NCI-H2227 treated with DMSO at 0.1 percent for 48 hours (cell line): ENCODE results near the gene TACR1.
"Not testable (repeated sequence)": the region's sequence is repeated elsewhere in the genome, so short reads cannot be mapped to it uniquely, and the experiment has no call there.

Experiments
- DNase-seq: peaks from one replicate; lab custom pipeline; 2025; lab: John Stamatoyannopoulos, UW

The TACR1 gene, protein sequence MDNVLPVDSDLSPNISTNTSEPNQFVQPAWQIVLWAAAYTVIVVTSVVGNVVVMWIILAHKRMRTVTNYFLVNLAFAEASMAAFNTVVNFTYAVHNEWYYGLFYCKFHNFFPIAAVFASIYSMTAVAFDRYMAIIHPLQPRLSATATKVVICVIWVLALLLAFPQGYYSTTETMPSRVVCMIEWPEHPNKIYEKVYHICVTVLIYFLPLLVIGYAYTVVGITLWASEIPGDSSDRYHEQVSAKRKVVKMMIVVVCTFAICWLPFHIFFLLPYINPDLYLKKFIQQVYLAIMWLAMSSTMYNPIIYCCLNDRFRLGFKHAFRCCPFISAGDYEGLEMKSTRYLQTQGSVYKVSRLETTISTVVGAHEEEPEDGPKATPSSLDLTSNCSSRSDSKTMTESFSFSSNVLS

DNA sequence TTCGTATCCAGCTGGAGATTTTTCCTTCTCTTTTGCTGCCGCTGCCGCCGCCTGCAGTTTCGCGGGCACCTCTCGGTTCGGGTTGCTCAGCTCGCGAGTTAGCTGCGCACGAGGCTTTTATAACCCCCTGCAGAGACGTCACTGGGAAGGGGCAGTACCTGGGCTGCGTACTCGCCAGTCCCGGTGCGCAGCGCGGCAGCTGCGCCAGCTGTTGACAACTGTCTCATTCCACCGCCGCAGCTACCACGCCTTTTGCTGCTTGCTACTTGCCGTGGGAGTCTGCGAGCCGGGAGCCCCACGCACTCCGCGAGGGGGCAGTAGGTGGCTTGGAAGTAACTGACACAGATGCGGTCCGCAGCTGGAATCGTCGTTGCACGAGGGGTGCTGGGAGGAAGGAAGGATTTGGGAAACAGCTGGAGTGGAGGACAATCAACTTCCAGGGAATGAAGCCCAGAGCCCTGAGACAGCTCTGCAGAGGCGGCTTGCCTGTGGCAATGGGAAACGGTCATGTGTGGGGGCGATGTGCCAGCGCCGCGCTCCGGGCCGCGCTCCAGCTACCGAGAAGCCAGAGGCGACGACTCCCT lies at the start of gene TACR1:
TACR1 (minus strand) TSS at position 93 of the 584 bp plus-strand sequence. CDS start 586 bp downstream, outside the sequence.
- peak; percentile 70 for DNase-seq

DNA sequence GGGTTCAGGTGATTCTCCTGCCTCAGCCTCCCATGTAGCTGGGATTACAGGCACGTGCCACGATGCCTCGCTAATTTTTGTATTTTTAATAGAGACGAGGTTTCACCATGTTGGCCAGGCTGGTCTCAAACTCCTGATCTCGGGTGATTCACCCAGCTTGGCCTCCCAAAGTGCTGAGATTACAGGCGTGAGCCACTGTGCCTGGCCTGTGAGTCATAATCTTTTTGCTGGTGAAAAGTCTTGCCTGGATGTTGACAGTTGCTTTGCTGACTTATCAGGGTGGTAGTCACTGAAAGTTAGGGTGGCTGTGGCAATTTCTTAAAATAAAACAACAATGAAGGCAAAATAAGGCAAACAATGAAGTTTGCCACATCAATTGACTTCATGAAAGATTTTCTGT lies 49.3 kb upstream of the TACR1 start:
- not testable (repeated sequence) for DNase-seq

DNA sequence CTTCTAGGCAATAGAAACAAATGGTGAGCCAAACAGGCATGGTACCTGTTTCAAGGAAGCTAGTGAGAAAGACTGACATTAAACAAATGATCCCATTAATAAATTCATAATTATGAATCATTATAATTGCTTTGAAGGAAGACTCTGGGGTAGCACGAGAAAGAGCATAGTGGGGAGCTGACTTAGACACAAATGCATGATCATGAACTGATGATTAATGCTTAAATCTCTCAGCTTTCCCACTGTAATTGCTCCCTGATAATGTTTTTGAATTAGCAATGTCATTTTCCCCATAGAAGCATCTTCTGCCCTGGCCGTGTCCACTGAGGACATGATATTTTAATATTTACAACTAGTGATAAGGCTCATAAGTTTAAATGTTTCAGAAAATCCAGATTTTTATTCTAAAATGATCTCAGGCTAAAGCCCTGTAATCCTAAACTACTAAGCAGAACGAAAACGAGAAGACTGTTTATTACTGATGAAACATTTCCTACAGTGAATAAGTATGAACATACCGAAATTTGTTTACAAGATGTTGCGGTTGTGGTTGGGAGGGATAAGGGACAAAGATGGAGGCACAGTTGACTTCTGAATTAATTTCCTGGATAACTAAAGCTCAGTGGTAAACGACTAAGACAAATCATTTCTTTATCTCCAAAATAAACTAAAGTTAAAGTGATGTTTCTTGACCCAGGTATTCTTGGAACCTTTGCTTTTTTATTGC lies 47.3 kb upstream of the TACR1 start:
- no peak for DNase-seq

DNA sequence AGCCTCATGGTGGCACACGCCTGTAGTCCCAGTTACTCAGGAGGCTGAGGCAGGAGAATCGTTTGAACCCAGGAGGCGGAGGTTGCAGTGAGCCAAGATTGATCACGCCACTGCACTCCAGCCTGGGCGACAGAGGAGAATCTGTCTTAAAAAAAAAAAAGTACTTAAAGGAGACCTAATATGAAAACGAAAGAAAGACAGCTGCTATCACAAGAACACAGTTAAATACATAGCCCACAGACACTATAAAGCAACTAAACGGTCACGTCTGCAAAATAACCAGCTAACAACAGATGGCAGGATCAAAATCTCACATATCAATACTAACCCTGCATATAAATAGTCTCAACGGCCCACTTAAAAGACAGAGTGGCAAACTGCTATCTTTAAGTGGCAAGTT lies 43.9 kb upstream of the TACR1 start:
- no peak for DNase-seq

DNA sequence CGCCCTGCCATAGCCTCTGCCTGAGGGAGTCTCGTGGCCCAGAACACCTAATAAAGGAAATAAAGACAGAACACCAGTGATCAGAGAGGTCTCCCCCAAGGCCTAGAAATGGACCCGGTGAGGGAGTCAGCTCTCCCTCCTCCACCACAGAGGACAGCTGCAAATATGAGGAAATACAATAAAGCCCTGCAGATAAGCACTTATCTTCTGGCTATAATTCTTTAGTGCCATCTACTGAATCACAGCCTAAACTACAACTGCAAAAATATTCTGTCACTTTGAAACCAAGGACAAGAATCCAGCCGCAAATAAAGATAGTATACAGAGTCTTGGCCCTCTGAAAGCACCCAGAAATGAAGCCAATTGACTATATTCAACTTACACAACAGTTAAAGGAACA lies 42.4 kb upstream of the TACR1 start:
- DNase-seq = peak; percentile 1

DNA sequence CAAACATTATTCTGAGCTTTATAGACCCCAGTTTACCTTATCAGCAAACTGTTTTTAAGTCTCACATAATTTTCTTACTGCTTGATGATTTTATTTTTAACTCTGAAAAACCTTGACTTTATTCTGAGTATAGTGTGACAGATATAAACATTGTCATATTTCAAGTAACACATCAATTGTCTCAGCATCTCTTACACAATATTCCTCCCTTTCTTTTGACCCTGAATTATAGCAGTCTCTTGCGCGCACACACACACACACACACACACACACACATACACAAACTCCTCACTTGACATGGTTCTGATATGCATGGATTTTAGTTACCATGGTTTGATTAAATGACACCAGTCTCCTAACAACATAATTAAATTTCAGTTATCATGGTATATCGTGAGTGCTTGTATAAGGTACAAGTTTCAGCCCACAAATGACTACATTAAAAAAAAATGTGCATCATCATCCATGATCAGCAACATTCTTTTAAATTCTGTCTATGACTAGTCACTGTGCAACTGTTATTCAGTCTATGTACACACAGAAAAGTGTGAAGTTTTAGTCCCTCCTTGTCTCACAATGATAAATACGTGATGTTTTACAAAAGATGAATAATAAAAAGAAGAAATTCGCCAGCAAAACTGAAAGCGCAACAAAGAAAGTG lies 39.5 kb upstream of the TACR1 start:
- no peak for DNase-seq

DNA sequence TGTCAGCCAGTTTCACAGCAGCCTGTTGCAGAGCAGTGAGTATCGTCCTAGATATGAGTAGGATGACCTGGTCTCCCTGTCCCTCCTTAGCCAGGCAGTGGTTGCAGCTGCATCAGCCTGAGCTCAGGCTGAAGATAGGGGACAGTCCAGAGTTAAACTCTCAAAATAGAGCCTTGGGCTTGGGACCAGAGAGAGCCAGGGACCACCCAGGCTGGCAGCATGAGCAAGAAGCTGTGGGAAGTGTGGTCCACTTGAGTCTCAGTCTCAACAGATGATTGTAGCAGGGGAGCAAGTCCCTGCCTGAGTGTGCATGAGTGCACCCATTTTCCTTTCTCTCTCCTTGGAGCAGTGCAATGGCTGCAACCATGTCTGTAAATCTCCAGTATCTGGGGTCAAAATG lies 38.0 kb upstream of the TACR1 start:
- no peak for DNase-seq

DNA sequence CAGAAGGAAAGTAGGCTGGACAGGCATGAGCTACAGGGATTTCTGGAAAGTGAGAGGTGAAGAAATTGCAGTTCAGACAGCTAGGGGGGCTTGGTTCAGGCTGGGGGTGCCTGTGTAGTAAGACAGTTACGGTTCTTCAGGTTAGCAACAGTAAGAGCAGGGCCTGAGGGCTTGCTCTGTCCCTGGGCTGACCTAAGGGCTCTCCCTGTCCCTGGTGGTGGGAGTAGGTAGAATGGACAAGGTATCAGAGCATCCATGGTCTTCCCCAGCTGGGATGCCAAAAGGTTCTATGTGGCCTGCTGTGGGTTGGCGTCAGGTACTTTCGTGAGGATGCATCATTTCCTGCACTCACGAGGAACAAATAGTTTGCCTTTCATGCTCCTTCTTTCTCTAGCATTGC lies 34.6 kb upstream of the TACR1 start:
- no peak for DNase-seq

DNA sequence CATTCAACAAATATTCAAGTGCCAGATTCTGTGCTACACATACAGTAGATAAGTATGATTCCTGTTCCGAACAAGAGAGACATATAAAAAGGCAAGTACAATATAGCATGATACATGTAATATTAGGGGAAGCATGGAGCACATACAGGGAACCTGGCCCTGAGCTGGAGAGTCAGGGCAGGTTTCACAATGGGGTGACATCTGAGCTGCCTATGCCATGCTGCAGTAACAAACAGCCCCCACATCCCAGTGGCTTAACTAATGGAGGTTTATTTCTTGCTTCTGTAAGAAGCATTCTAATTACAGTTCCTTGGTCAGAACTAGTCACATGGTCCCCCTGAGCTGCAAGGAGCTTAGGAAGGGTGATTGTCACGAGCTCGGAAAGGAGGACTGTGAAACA lies 27.3 kb upstream of the TACR1 start:
- DNase-seq = no peak

DNA sequence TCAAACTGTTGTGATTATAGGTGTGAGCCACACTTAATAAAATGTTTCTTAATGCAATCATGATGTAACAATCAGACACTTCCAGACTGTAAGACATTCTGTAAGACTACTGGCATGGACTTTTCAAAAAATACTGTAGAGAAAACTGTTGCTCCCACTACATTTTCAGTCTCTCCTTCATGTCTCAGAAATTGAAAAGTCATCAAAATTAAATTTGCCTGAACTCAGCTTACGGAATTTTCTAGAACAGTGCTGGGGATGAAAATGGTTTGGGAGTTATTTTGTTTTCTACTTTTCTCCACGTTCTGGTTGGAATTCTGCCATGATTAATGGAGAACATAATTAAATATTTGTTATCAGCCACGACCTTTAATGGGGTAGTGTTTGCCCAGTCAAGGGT lies 26.8 kb upstream of the TACR1 start:
- DNase-seq = no peak

DNA sequence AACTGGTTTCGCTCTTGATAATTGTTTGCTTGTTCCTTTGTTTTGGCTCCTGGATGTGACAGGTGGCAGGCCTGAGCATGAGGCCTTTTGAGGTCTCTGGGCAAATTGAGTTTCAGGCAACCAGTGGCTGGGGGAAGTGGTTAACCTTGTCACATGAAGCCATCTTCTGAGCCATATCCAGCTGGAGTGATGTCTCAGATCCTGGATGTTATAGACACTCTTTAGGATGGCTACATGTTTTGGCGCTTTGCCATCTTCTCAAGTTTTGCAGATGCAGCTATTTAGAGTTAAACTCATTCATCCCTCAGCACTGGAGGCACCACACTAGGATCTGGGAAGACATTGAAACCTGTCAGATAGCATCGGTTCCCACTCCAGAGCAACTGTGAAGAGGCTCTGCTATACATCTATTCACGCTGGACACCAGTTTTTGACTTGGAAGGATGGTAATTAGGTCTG lies 25.3 kb upstream of the TACR1 start:
- no peak for DNase-seq

DNA sequence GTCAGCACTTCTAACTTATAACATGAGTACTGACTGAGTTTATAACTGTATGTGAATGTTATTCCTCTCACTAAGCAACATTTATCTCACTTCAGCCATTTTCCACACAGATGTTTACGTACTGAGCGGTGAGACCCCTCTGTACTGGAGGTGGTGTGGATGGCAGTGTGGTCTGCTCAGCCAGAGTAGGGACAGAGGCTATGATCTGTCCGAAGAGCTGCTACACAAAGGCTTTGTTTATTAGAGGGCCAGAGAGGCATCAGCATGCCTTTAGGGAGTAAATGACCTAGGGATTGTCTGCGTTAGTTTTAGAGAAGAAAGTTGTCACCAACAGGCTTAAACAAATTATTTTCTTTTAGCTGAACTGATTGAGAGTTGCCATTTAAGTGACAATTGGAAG lies 23.2 kb upstream of the TACR1 start:
- peak; percentile 4 for DNase-seq

DNA sequence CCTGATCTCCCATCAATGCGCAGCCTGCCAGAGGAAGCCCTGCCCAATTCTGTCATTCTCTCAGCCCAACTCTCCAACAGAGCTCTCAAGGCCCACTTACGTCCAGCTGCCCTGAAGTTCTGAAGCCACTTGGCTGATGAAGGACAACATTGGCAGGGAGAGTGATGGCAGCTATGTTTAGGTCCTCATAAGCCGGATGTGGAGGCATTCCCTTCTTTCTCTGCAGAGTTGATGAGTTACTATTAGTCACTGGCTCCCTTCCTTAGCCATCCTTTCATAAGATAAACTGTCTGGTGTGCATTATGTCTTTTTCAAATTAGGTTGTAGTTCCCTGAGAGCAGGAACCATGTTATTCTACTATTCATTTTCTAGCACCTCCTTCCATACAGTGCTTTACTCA lies 22.5 kb upstream of the TACR1 start:
- no peak for DNase-seq

DNA sequence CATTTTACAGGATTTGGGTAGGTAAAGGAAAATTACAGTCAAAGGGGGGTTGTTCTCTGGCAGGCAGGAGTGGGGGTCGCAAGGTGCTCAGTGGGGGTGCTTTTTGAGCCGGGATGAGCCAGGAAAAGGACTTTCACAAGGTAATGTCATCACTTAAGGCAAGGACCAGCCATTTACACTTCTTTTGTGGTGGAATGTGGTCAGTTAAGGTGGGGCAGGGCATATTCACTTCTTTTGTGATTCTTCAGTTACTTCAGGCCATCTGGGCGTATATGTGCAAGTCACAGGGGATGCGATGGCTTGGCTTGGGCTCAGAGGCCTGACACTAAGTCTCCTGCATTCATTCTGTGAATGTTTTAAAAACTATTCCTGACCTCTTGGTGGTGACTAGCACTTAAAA lies 19.9 kb upstream of the TACR1 start:
- DNase-seq = not testable (repeated sequence)

DNA sequence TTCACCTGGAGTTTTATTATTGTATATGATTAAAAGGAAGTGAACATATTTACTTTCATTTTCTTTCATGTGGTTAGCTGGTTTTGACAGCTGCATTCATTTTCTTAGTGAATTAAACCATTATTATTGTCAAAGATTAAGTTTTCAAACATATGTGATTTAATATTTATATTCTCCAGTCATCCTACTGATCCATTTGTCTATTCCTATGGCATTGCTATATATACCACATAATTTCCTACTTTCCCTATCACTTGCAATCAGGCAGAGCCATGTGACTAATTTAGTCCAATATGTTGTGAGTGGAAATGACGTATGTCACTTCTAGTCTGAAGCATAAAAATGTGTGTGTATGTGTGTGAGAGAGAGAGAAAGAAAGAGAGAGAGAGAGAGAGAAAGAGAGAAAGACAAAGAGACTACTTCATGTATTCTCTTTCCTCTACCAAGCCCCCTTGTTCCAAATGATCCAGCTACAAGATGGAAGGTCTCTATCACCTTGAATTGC lies 12.0 kb upstream of the TACR1 start:
- no peak for DNase-seq

DNA sequence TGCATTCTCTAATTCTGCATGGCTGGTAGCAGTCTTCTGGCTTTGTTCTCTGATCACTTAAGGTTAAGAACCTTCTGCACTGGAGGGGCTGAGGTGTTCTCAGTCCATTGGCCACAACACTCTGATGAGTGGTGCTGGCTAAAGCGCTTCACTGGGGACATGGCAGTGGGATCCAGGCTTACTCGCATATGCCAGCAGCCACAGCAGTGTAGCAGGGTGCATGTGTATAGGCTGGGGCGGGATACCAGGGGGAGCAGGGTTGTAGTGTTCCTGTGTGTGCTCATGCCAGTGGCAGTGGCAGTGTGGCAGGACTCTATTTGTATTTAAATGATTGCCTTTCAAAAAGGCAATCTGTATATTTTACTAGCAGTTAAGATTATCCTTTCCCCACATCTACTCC lies 11.1 kb upstream of the TACR1 start:
- DNase-seq = no peak

DNA sequence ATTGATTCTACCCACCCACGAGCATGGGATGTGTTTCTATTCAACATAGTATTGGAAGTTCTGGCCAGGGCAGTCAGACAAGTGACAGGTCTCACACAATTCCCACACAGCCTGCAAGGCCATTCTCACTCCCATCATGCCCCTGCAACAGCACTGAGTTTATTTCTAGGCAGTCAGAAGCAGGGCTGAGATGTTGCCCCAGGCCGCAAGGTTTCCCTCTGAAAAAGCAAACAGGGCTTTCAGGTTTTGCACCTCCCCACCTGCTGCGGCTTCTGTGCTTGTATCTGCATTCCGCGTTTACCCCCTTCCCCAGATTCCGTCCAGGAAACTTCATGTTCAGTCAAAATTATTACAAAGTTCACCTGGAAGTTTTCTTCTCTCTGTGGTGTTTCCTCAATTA lies 9.4 kb upstream of the TACR1 start:
- DNase-seq = no peak

DNA sequence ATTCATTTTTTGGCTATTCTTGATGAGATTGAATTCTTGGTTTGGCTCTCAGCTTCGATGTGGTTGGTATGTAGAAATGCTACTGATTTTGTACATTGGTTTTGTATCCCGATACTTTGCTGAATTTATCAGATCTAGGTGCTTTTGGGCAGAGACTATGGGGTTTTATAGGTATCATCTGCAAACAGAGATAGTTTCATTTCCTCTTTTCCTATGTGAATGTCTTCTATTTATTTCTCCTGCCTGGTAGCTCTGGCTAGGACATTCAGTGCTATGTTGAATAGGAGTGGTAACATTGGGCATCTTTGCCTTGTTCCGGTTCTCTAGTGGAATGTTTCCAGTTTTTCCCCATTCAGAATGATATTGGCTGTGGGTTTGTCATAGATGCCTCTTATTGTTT lies 5.5 kb upstream of the TACR1 start:
- DNase-seq = no peak

DNA sequence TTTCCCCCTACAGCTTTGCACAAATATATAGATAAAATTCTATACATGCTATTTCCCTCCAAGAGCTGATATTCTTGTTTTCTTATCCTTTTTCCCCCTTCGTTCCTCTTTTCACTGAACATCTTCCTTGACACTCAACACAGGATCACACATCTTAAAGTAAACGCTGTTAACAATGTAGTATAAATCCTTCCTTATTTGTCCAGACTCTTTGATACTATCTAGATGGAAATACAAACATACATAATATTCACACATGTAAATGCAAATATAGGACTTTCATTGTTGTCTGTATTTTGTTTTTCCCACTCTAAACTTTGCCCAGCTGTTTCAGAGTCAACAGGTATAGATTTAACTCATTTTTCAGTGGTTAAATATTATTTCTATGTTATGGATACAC lies 3.0 kb upstream of the TACR1 start:
- no peak for DNase-seq

DNA sequence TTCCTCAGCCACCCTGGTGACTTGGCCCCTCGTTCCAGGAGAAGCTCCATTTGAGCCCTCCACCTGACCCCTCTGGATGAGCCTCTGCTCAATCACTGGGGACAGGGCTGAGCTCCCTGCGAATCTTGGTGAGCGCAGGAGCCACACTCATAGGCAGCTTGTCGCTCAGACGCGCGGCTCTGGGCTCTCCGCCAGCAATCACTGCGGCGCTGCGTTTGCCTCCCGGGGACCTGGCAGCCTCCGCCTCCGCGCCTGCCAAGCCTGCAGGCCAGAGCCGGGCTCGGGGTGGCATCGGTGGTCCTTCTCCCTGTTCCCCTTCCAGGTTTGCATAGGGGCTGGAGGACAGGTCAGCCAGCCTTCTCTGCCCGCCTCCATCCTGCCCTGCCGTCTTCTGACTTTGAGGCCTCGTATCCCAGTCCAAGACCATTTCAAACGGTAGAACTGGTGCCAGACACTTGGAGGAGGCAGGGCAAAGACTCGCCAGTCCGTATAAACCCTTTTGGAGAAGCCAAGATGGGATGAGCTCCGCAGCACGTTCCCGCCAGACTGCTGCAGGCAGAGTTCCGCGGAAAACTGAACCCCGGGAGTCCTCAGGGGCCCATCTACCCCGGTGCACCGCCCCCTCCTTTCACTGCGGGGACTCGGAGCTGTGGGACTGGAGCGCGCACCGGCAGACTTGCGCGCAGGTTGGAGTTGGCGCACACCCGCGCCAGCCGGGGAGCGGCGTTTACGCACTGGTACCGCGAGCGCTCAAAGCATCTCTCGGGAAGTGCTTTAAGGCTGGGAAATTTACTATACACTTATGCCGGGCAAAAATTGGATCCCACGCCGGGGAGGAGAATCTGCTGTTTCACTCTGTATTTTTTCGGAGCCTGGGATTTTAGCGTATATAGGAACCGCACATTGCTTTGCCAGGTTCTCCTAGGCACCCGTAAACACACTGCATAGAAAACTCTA lies 1.1 kb upstream of the TACR1 start:
- DNase-seq = peak; percentile 73

DNA sequence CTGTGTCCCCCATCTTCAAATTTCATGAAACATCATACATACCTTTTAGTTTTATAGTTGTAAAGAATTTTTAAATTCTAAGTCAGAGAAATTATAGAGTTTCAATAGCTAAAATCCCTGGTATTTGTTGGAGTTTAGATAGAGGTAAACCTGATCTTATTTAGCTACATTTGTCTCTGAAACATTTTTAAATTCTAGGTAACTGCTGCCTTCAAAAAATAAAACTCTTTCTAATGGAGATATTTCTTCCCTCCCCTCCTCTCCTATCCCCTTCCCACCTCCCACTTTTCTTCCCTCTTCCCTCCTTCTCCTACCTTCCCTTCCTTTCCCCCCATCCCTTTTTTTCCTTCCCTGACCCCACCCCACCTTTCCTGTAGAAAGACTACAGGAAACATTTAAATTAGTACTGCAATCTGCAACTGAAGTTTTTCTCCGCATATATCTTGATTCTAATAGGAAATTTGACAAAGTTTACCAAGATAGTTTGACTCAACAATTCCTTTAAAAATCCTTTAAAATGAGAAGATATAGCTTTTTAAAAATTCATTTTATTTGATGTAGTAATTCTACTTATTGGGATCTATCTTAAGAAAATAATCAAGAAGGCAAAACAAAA lies 4.1 kb downstream of the TACR1 start:
- no peak for DNase-seq
